Keratinocyte (primary cell): ENCODE measurements around the gene JAKMIP1. TPM values are rescaled to one million over a fixed set of nuclear protein-coding genes. Genes with fewer than 3 reads are reported as not detected.

Source experiments
- DNase-seq: peaks from one replicate; pipeline ENCODE4 v3.0.0-alpha.2; 2011; ENCODE audit warnings: low read depth, missing footprints, low spot score
- FAIRE-seq: peaks from 2 replicates; lab custom pipeline; 2011; peaks lifted over from hg19 to GRCh38; lab: Jason Lieb, UNC
- H2AFZ ChIP-seq: 2 replicates; pipeline ENCODE4 v1.6.0; 2012; ENCODE audit warnings: low read length, control low read depth, inconsistent platforms; ENCODE audit not compliant: control insufficient read depth
- H3K27ac ChIP-seq: 2 replicates; pipeline ENCODE4 v1.5.1; 2011; ENCODE audit warnings: low read length; ENCODE audit not compliant: control insufficient read depth, insufficient read depth
- H3K27me3 ChIP-seq: 3 replicates; pipeline ENCODE4 v1.6.0; 2011; ENCODE audit warnings: low read length; ENCODE audit not compliant: control insufficient read depth, insufficient read depth; ENCODE audit errors: extremely low read depth
- H3K36me3 ChIP-seq, 2 experiments: 2 replicates in 1 of 2; 3 replicates in 1 of 2; pipeline ENCODE4 v1.5.1; 2011; ENCODE audit warnings: low read length in 2 of 2, mild to moderate bottlenecking in 1 of 2; ENCODE audit not compliant: control insufficient read depth in 2 of 2, insufficient read depth in 2 of 2; ENCODE audit errors: extremely low read depth in 1 of 2
- H3K4me1 ChIP-seq: 3 replicates; pipeline ENCODE4 v1.5.1; 2011; ENCODE audit warnings: low read length; ENCODE audit not compliant: control insufficient read depth, insufficient read depth; ENCODE audit errors: extremely low read depth
- H3K4me2 ChIP-seq: 3 replicates; pipeline ENCODE4 v1.6.0; 2011; ENCODE audit warnings: low read depth, low read length; ENCODE audit not compliant: control insufficient read depth, insufficient read depth; ENCODE audit errors: extremely low read depth
- H3K4me3 ChIP-seq, 3 experiments: fragments of 200-600 bp in 1 of 3; sonication (generic) in 1 of 3; 2 replicates in 2 of 3; 3 replicates in 1 of 3; pipeline ENCODE4 v1.5.1; 2011 to 2016; ENCODE audit warnings: low read length in 3 of 3, mild to moderate bottlenecking in 3 of 3, control low read depth in 2 of 3, inconsistent platforms in 1 of 3, low read depth in 1 of 3, mixed read lengths in 1 of 3, mixed run types in 1 of 3, moderate library complexity in 1 of 3; ENCODE audit not compliant: control insufficient read depth in 2 of 3, insufficient read depth in 2 of 3; ENCODE audit errors: extremely low read depth in 1 of 3
- H3K79me2 ChIP-seq: 2 replicates; pipeline ENCODE4 v1.6.0; 2012; ENCODE audit warnings: low read length; ENCODE audit not compliant: control insufficient read depth, insufficient read depth
- H3K9ac ChIP-seq: 3 replicates; pipeline ENCODE4 v1.6.0; 2011; ENCODE audit warnings: low read length; ENCODE audit not compliant: control insufficient read depth, insufficient read depth; ENCODE audit errors: extremely low read depth
- H3K9me1 ChIP-seq: 3 replicates; pipeline ENCODE4 v1.6.0; 2011; ENCODE audit warnings: low read length; ENCODE audit not compliant: control insufficient read depth, insufficient read depth; ENCODE audit errors: extremely low read depth
- H3K9me3 ChIP-seq: 2 replicates; pipeline ENCODE4 v1.5.1; 2012; ENCODE audit warnings: low read depth, low read length; ENCODE audit not compliant: control insufficient read depth
- H4K20me1 ChIP-seq: 3 replicates; pipeline ENCODE4 v1.6.0; 2011; ENCODE audit warnings: low read length; ENCODE audit not compliant: control insufficient read depth, insufficient read depth; ENCODE audit errors: extremely low read depth
- EZH2 ChIP-seq: IDR thresholded peaks from one replicate; pipeline ENCODE4 v1.6.1; 2012; ENCODE audit warnings: inconsistent platforms, mild to moderate bottlenecking, low read length, moderate library complexity
- dilution Hi-C: fragments of 300-500 bp; cut with MboI; formaldehyde crosslinking; loops from one replicate; pipeline ENCODE4 v1.7.0; 2020; ENCODE audit warnings: low sequenced_read_pairs; ENCODE audit not compliant: extremely low pct_ligation_motif_present
- polyA plus RNA-seq, 5 experiments: library from polyadenylated mRNA; depleted of rRNA in 3 of 5; stranded (reverse) in 3 of 5; stranded (forward) in 1 of 5; unstranded in 1 of 5; fragments of >200 nt; gene quantifications; 1 replicate in 1 of 5; 2 replicates in 3 of 5; 3 replicates in 1 of 5; pipeline versions ENCODE4 v1.2.1 to v1.2.3, GENCODE V29; 2011 to 2012; ENCODE audit warnings: missing spikeins in 2 of 5, low read depth in 1 of 5, low replicate concordance in 1 of 5
- TF ChIP-seq, protein P1 (sequence below), 3 experiments: IDR thresholded peaks in 1 of 3; conservative IDR thresholded peaks in 1 of 3; optimal IDR thresholded peaks in 1 of 3; 2 replicates in 2 of 3; 3 replicates in 1 of 3; pipeline versions ENCODE3 to v1.5.1; 2011; ENCODE audit warnings: low read length in 3 of 3, mild to moderate bottlenecking in 3 of 3, moderate library complexity in 2 of 3, control low read depth in 1 of 3, inconsistent platforms in 1 of 3; ENCODE audit not compliant: insufficient read depth in 2 of 3; ENCODE audit errors: extremely low read depth in 1 of 3

Gene JAKMIP1
- polyA plus RNA-seq, 1 donor (not counting 4 experiments of a cell fraction or from before 2014, with no cell fraction given): not detected

DNA sequence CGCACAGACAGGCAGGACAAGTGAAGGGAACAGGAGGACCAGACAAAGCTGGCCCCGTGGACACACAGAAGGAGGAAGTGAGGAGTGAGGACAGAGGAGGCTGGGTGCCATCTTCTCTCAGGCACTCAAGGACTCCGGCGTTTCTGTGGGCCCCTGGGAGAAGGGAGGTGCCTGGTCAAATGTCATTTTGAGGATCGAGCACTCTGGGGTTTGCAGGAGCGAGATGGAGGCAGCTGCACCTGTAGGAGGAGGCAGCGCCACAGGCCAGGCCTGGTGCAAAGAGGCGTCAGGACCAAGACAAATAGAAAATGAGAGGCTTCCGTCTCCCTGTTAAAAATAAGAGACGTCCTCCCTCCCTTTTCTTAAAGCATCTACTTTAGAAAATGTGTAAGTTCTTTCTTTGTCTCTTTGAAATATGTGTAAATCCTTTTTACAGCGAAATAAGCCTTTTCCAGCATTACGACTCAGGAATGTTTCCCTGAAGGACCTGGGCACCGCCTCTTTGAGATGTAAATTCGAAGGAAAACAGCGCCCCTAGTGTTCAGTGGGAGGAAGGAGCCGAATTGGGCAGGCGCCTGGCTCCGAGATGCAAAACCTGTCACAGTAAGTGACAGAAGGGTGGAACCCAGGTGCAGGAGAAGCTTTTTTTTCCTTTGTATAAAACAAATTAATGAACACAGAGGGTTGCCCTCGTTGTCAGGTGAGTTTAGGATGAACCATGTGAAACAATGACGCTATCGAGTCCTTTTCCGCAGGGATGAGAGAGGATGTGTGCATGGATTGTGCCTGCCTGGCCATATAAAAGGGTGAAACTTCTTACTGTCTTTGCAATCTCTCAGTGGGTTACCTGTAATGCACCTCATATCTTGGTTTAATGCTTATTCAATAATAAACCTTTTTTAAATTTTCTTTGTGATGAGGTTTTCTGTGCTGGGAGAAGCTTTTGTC, 180.8 kb downstream of the JAKMIP1 start:
- DNase-seq: peak; percentile 2
- Histone ChIP-seq H3K27me3 (no peaks in the 10 kb centered on the region), H4K20me1 (no peaks in the 10 kb centered on the region), H3K36me3 (no peaks in the 10 kb centered on the region), H3K4me1 (no peaks in the 10 kb centered on the region), H3K9me3 (no peaks in the 10 kb centered on the region), H3K27ac (no peak overlapping the region), H3K9ac (no peak overlapping the region), H3K79me2 (no peaks in the 10 kb centered on the region), H3K9me1 (no peaks in the 10 kb centered on the region), H3K4me3 (no peak overlapping the region), H3K4me2 (no peak overlapping the region), H2AFZ (no peak overlapping the region)
- no peak for TF ChIP-seq EZH2
- TF ChIP-seq, protein P1, sequence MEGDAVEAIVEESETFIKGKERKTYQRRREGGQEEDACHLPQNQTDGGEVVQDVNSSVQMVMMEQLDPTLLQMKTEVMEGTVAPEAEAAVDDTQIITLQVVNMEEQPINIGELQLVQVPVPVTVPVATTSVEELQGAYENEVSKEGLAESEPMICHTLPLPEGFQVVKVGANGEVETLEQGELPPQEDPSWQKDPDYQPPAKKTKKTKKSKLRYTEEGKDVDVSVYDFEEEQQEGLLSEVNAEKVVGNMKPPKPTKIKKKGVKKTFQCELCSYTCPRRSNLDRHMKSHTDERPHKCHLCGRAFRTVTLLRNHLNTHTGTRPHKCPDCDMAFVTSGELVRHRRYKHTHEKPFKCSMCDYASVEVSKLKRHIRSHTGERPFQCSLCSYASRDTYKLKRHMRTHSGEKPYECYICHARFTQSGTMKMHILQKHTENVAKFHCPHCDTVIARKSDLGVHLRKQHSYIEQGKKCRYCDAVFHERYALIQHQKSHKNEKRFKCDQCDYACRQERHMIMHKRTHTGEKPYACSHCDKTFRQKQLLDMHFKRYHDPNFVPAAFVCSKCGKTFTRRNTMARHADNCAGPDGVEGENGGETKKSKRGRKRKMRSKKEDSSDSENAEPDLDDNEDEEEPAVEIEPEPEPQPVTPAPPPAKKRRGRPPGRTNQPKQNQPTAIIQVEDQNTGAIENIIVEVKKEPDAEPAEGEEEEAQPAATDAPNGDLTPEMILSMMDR (optimal IDR thresholded peaks at IDR 0.05 in 1 of 3, IDR thresholded peaks at IDR 0.05 in 1 of 3, conservative IDR thresholded peaks at IDR 0.05 in 1 of 3; ENCODE audit: extremely low read depth in 1 of 3, insufficient read depth in 2 of 3, low read length in 3 of 3): peak; percentile 53 to 80 (median 77)
- no peak for FAIRE-seq
- dilution Hi-C loops: no loop called here

DNA sequence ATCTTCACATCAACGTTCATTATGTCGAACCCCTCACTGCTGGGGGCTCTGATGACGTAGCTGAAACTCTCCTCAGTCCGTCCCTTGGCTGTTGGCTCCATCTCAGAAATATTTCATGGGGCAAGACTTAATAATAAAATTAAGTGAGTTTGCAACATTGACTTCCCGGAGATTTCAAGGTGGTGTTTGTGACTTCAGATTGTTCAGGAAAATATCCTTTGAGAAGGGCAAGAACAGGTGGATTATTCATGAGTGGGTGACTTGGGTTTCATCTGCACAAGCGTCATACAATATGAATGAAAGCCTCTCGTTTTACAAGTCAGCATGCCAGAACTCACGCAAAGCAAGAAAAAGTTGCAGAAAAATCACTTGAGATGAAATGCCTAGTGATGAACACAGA, 182.0 kb downstream of the JAKMIP1 start, which contains the start of gene C4orf50:
TSS of gene C4orf50 (minus strand) at position 101 of the 400 bp plus-strand sequence.
- H3K4me2 ChIP-seq: no peak within 1 kb of the TSS
- dilution Hi-C loops: no loop called here
- no peak for FAIRE-seq
- H3K9ac ChIP-seq: no peak within 1 kb of the TSS
- TF ChIP-seq, protein P1 (optimal IDR thresholded peaks at IDR 0.05 in 1 of 3, IDR thresholded peaks at IDR 0.05 in 1 of 3, conservative IDR thresholded peaks at IDR 0.05 in 1 of 3; ENCODE audit: extremely low read depth in 1 of 3, insufficient read depth in 2 of 3, low read length in 3 of 3): no peak
- H3K27me3 ChIP-seq: no peaks in the 10 kb centered on the region
- no peaks in the 10 kb centered on the region for H3K9me1 ChIP-seq
- no peaks in the 10 kb centered on the region for H3K4me1 ChIP-seq
- H3K36me3 ChIP-seq: no peaks in the 10 kb centered on the region
- no peak for DNase-seq
- H3K27ac ChIP-seq: no peak within 1 kb of the TSS
- H3K9me3 ChIP-seq: no peaks in the 10 kb centered on the region
- no peaks in the 10 kb centered on the region for H3K79me2 ChIP-seq
- no peak within 1 kb of the TSS for H2AFZ ChIP-seq
- no peak within 1 kb of the TSS for H3K4me3 ChIP-seq
- H4K20me1 ChIP-seq: no peaks in the 10 kb centered on the region
